A375 (cell line): Measurements from ENCODE around the gene BCL2L2. TPM values are rescaled to one million over a fixed set of nuclear protein-coding genes. Genes with fewer than 3 reads are reported as not detected.

Experiments used
- small RNA-seq: library from RNA; depleted of rRNA; stranded (forward); fragments of <200 nt; gene quantifications from one replicate; pipeline ENCODE3, GENCODE V24; 2014
- total RNA-seq: library from RNA; depleted of rRNA; stranded (reverse); fragments of >200 nt; shearing (Covaris generic); gene quantifications from 2 replicates; pipeline ENCODE4 v1.2.3, GENCODE V29; 2014; rRNA removed

Gene BCL2L2
- 16.5 and 29.4 TPM in 2 replicates for total RNA-seq

GRCh38 chr14:23306412-23307145, at the start of gene BCL2L2:
BCL2L2 (plus strand) TSS chr14:23306833; CDS start chr14:23307768, 935 bp downstream.

GRCh38 chr14:23286020-23286901, 20.4 kb upstream of the BCL2L2 start, which contains the start of gene HOMEZ:
HOMEZ (minus strand) TSS chr14:23286132; CDS start chr14:23285952, 180 bp downstream.

GRCh38 chr14:23302290-23303225, 4.1 kb upstream of the BCL2L2 start, which contains the start of gene PPP1R3E:
PPP1R3E (minus strand) TSS chr14:23302859; CDS start chr14:23302576, 283 bp downstream.

GRCh38 chr14:23320584-23321571, 14.2 kb downstream of the BCL2L2 start, which contains the start of gene PABPN1:
PABPN1 (plus strand) TSS chr14:23321457; CDS start chr14:23321470, 13 bp downstream.

GRCh38 chr14:23352506-23353432, 46.1 kb downstream of the BCL2L2 start, which contains the start of gene SLC22A17:
SLC22A17 (minus strand) TSS chr14:23352887.

Small RNAs within 50 kb of the gene (small RNA-seq; reads per million reads assigned to genes)
- not detected for gene RNU6-1046P

Other genes with a start within 250 kb of the BCL2L2 start
- 7.8 and 8.1 TPM in 2 replicates for gene CDH24, start 249.3 kb upstream of the BCL2L2 start, total RNA-seq
- 87.0 and 102 TPM in 2 replicates for gene ACIN1, start 211.7 kb upstream of the BCL2L2 start, total RNA-seq
- 29.7 and 29.8 TPM in 2 replicates for gene C14orf119, start 211.3 kb upstream of the BCL2L2 start, total RNA-seq
- gene CIROP, start 201.8 kb upstream of the BCL2L2 start, total RNA-seq, result not detected in 2 replicates
- not detected in 2 replicates for gene CEBPE, start 187.6 kb upstream of the BCL2L2 start, total RNA-seq
- 1.0 TPM in 1 of 2 replicates, not detected in the other for gene SLC7A8, start 123.2 kb upstream of the BCL2L2 start, total RNA-seq
- not detected in 2 replicates for gene RNF212B, start 68.9 kb upstream of the BCL2L2 start, total RNA-seq
- gene HOMEZ, start 20.7 kb upstream of the BCL2L2 start, total RNA-seq, result 0.87 and 1.4 TPM in 2 replicates
- gene PPP1R3E, start 4.0 kb upstream of the BCL2L2 start, total RNA-seq, result 1.9 and 2.3 TPM in 2 replicates
- gene PABPN1, start 14.6 kb downstream of the BCL2L2 start, total RNA-seq, result 61.8 and 73.0 TPM in 2 replicates
- gene SLC22A17, start 46.1 kb downstream of the BCL2L2 start, total RNA-seq, result 0.64 and 2.1 TPM in 2 replicates
- not detected in 2 replicates for gene EFS, start 58.3 kb downstream of the BCL2L2 start, total RNA-seq
- gene IL25, start 66.0 kb downstream of the BCL2L2 start, total RNA-seq, result not detected in 2 replicates
- 0.64 and 0.98 TPM in 2 replicates for gene CMTM5, start 70.2 kb downstream of the BCL2L2 start, total RNA-seq
- gene MYH6, start 101.4 kb downstream of the BCL2L2 start, total RNA-seq, result not detected in 2 replicates
- not detected in 2 replicates for gene MYH7, start 128.8 kb downstream of the BCL2L2 start, total RNA-seq
- 74.9 and 83.3 TPM in 2 replicates for gene NGDN, start 162.9 kb downstream of the BCL2L2 start, total RNA-seq
- 0.26 and 1.5 TPM in 2 replicates for gene ZFHX2, start 244.9 kb downstream of the BCL2L2 start, total RNA-seq
- gene THTPA, start 249.4 kb downstream of the BCL2L2 start, total RNA-seq, result 15.9 and 23.6 TPM in 2 replicates